ENCODE data around the gene ZSWIM6.

GRCh38 chr5:61339764-61340163, 7.7 kb downstream of the ZSWIM6 start:
- TF ChIP-seq, protein P1, sequence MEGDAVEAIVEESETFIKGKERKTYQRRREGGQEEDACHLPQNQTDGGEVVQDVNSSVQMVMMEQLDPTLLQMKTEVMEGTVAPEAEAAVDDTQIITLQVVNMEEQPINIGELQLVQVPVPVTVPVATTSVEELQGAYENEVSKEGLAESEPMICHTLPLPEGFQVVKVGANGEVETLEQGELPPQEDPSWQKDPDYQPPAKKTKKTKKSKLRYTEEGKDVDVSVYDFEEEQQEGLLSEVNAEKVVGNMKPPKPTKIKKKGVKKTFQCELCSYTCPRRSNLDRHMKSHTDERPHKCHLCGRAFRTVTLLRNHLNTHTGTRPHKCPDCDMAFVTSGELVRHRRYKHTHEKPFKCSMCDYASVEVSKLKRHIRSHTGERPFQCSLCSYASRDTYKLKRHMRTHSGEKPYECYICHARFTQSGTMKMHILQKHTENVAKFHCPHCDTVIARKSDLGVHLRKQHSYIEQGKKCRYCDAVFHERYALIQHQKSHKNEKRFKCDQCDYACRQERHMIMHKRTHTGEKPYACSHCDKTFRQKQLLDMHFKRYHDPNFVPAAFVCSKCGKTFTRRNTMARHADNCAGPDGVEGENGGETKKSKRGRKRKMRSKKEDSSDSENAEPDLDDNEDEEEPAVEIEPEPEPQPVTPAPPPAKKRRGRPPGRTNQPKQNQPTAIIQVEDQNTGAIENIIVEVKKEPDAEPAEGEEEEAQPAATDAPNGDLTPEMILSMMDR (IDR thresholded peaks at IDR 0.05): no peak
- no peak for TF ChIP-seq POLR2A (IDR thresholded peaks at IDR 0.05)

Data from Peyer's patch (tissue), 4 donors.